GM21447 (cell line): Measurements from ENCODE around the gene STARD10.

Experiments used
- ATAC-seq: cut with Tn5 transposase; IDR thresholded peaks from one replicate; pipeline ENCODE4 v1.9.1; 2021; ENCODE audit not compliant: unreplicated experiment

STARD10 gene

GRCh38 chr11:72767203-72768062 lies 26.4 kb downstream of the STARD10 start:
- no peak for ATAC-seq

- ATAC-seq = no peak
These were observed 27.5 kb downstream of the STARD10 start for GRCh38 chr11:72766152-72766902.

GRCh38 chr11:72764503-72764902 lies 29.3 kb downstream of the STARD10 start:
- no peak for ATAC-seq

- no peak for ATAC-seq
These were observed 30.0 kb downstream of the STARD10 start for GRCh38 chr11:72763823-72764222.

- peak; percentile 78 for ATAC-seq
These were observed 31.1 kb downstream of the STARD10 start for GRCh38 chr11:72762641-72763304.

GRCh38 chr11:72760539-72761405 lies 33.1 kb downstream of the STARD10 start:
- no peak for ATAC-seq

- ATAC-seq = no peak
These were observed 34.3 kb downstream of the STARD10 start for GRCh38 chr11:72759468-72759985.

- ATAC-seq = no peak
These were observed 35.0 kb downstream of the STARD10 start for GRCh38 chr11:72758690-72759389.

- no peak for ATAC-seq
These were observed 35.5 kb downstream of the STARD10 start for GRCh38 chr11:72758304-72758689.

- no peak for ATAC-seq
These were observed 38.0 kb downstream of the STARD10 start for GRCh38 chr11:72755713-72756285.

GRCh38 chr11:72754544-72755155 lies 39.2 kb downstream of the STARD10 start:
- no peak for ATAC-seq

- ATAC-seq = no peak
These were observed 39.7 kb downstream of the STARD10 start for GRCh38 chr11:72754149-72754543.

- no peak for ATAC-seq
These were observed 40.3 kb downstream of the STARD10 start for GRCh38 chr11:72753341-72754148.

- ATAC-seq = peak; percentile 54
These were observed 41.5 kb downstream of the STARD10 start, which contains the start of gene ARAP1 for GRCh38 chr11:72752088-72752914. TSS of gene ARAP1 (minus strand) at chr11:72752408. CDS start at chr11:72727128, 25,280 bp downstream.

GRCh38 chr11:72751116-72752087 lies 42.4 kb downstream of the STARD10 start:
- no peak for ATAC-seq

GRCh38 chr11:72750556-72751115 lies 43.2 kb downstream of the STARD10 start:
- no peak for ATAC-seq
